PFSK-1 (cell line): ENCODE data around the gene B4GALT3.

ENCODE experiments used
- FOXP2 ChIP-seq: optimal IDR thresholded peaks from 2 replicates; pipeline ENCODE3; 2011; ENCODE audit warnings: borderline replicate concordance, control low read depth, inconsistent platforms; ENCODE audit not compliant: insufficient read depth; ENCODE audit errors: extremely low read length, extremely low read depth
- POLR2AphosphoS5 ChIP-seq: IDR thresholded peaks from 2 replicates; pipeline ENCODE4 v1.6.1; 2012; ENCODE audit warnings: low read depth, mild to moderate bottlenecking, control low read depth, low read length, moderate library complexity
- SIN3A ChIP-seq: IDR thresholded peaks from 2 replicates; pipeline ENCODE4 v1.6.1; 2012; ENCODE audit warnings: mild to moderate bottlenecking, low read length, moderate library complexity, borderline replicate concordance; ENCODE audit not compliant: insufficient read depth
- TAF1 ChIP-seq: IDR thresholded peaks from 2 replicates; pipeline ENCODE4 v1.6.1; 2012; ENCODE audit warnings: low read length, control low read depth, borderline replicate concordance; ENCODE audit not compliant: insufficient read depth
- TF ChIP-seq, protein P1 (sequence below), 2 experiments: IDR thresholded peaks; 2 replicates each; pipeline versions ENCODE4 v1.6.1 to v1.8.0; 2011 to 2012; ENCODE audit warnings: low read depth in 2 of 2, low read length in 2 of 2, control low read depth in 1 of 2, inconsistent platforms in 1 of 2, mild to moderate bottlenecking in 1 of 2, moderate library complexity in 1 of 2; ENCODE audit not compliant: insufficient read depth in 1 of 2

B4GALT3 gene

DNA sequence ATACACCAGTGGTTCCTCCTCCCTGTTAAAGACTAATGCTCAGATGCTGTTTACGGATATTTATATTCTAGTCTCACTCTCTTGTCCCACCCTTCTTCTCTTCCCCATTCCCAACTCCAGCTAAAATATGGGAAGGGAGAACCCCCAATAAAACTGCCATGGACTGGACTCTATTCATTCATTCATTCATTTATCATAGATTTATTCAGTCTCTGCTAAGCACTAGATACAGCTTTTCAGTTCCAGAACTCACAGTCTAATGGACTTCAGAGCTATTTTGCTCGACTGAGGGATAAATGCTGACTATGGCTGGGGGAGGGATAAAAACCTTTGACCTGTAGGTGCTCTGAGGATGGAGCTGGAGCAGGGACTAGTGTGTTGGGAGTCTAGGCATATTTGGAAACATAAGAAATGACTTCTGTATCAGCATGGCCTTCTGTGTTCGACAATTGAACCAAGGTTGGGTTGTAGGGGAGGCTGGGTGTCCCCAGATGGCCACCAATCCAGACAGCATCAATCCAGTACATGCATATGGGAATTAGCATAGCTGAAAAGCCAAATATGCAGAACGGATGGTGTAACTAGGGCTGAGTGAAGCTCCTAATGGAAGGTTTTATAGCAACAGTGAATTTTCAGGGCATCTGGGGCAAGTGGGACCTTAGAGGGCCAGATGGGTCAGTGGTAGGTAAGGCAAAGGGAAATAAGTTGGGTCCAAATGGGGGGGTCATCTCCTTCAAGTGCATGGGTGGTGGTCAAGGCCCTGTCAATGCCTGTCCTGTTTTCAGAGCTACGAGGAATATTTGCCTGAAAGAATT is 42.0 kb upstream of the B4GALT3 start:
- TF ChIP-seq FOXP2 (no peak), POLR2AphosphoS5 (no peak), TAF1 (no peak), SIN3A (no peak)
- TF ChIP-seq, protein P1, sequence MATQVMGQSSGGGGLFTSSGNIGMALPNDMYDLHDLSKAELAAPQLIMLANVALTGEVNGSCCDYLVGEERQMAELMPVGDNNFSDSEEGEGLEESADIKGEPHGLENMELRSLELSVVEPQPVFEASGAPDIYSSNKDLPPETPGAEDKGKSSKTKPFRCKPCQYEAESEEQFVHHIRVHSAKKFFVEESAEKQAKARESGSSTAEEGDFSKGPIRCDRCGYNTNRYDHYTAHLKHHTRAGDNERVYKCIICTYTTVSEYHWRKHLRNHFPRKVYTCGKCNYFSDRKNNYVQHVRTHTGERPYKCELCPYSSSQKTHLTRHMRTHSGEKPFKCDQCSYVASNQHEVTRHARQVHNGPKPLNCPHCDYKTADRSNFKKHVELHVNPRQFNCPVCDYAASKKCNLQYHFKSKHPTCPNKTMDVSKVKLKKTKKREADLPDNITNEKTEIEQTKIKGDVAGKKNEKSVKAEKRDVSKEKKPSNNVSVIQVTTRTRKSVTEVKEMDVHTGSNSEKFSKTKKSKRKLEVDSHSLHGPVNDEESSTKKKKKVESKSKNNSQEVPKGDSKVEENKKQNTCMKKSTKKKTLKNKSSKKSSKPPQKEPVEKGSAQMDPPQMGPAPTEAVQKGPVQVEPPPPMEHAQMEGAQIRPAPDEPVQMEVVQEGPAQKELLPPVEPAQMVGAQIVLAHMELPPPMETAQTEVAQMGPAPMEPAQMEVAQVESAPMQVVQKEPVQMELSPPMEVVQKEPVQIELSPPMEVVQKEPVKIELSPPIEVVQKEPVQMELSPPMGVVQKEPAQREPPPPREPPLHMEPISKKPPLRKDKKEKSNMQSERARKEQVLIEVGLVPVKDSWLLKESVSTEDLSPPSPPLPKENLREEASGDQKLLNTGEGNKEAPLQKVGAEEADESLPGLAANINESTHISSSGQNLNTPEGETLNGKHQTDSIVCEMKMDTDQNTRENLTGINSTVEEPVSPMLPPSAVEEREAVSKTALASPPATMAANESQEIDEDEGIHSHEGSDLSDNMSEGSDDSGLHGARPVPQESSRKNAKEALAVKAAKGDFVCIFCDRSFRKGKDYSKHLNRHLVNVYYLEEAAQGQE (IDR thresholded peaks at IDR 0.05; ENCODE audit: insufficient read depth in 1 of 2, low read depth in 2 of 2, low read length in 2 of 2) = no peak

DNA sequence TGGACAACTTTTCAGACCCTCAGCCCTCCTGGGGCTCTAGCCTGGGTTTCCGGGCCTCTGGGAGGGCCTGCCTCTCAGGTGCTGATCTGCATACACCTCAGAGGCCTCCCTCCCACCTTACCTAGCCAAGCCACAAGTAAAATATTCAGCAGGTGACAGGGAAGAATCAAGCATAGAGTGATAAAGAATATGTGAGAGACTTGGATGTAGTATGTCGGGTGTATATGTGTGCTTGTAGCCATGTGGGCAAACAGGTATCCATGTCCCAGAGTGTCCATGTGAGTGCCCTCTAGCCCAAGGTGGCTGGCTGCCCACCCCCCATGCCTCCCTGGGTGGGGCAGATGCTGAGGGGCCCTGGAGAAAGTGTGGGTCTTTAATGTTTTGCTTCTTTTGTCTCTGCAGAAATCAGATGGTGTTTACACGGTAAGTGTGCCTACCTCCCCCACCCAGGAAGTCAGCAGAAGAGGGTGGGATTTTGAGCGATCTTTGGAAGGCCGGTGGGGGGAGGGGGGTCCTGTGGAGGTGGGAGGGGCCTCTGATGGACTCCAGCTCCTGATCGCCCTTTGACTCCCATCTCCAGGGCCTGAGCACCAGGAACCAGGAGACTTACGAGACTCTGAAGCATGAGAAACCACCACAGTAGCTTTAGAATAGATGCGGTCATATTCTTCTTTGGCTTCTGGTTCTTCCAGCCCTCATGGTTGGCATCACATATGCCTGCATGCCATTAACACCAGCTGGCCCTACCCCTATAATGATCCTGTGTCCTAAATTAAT is 41.2 kb upstream of the B4GALT3 start:
- no peak for TF ChIP-seq TAF1
- no peak for TF ChIP-seq SIN3A
- TF ChIP-seq POLR2AphosphoS5 = no peak
- TF ChIP-seq, protein P1 (IDR thresholded peaks at IDR 0.05; ENCODE audit: insufficient read depth in 1 of 2, low read depth in 2 of 2, low read length in 2 of 2) = no peak
- TF ChIP-seq FOXP2 = no peak

DNA sequence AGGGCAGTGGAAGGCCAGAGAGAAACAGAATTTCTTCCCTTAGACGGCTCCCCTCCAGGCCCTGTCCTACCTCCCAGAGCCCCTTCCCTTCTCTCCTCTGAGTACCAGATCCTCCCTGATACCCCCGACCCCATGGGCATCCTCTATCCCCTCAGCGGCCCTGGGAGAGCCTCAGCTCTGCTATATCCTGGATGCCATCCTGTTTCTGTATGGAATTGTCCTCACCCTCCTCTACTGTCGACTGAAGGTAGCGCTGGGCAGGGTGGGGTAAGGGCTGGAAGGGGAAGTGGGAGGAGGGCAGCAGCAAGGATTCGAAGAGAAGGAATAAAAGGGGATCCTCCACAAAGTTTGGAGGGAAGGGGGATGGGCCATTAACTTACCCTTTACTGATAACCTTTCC is 40.5 kb upstream of the B4GALT3 start:
- no peak for TF ChIP-seq FOXP2
- TF ChIP-seq TAF1 = no peak
- no peak for TF ChIP-seq SIN3A
- TF ChIP-seq POLR2AphosphoS5 = no peak
- TF ChIP-seq, protein P1 (IDR thresholded peaks at IDR 0.05; ENCODE audit: insufficient read depth in 1 of 2, low read depth in 2 of 2, low read length in 2 of 2) = no peak

DNA sequence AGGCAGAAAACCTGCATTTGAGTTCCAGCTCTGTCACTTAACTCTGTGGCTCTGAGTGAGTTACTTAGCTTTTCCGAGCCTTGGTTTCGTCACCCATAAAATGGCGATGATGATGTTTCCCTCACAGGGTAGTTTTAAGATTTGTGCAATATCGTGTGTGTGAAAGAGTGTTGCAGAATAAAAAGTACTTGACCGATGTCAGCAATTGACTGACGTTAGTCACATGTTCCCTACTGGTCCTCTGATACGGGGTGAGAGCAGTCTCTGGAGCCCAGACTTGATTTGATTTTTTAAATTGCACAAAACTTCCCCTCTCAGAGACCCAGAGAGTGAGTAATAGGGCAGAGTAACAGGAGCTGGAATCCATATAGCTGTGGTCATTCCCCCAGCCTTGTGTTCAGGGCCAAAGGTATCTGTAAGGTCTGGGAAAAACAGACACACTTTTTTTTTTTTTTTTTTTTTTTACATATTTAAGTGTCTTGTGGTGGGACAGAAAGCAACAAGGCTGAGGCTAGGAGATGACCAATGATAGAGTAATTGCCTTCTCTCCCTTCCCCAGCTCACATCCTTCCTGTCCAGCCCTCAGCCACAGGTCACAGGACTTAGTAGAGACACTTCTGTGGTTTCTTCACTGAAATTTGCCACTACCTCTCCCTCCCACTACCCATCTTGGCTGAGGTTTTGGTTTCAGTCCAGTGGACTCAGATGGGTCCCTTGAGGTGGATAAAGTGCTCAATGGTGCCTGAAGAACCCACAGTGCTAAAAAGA is 39.8 kb upstream of the B4GALT3 start:
- TF ChIP-seq POLR2AphosphoS5 (no peak), FOXP2 (no peak), TAF1 (no peak), SIN3A (no peak)

GRCh38 chr1:161215076-161215475 is 37.8 kb upstream of the B4GALT3 start, which contains the start of gene FCER1G:
Gene FCER1G, plus strand, starts transcription at chr1:161215295. Its CDS starts 27 bp downstream, at chr1:161215322.
- TF ChIP-seq SIN3A = no peak
- TF ChIP-seq, protein P1 (IDR thresholded peaks at IDR 0.05; ENCODE audit: insufficient read depth in 1 of 2, low read depth in 2 of 2, low read length in 2 of 2) = no peak
